HG03457 (cell line): ENCODE results near the gene MAP1LC3B2.

Experiments used
- ATAC-seq: cut with Tn5 transposase; IDR thresholded peaks from one replicate; pipeline ENCODE4 v1.9.1; 2021; ENCODE audit warnings: moderate number of reproducible peaks; ENCODE audit not compliant: unreplicated experiment

The MAP1LC3B2 gene

GRCh38 chr12:116559162-116559935 lies at the start of gene MAP1LC3B2:
Gene MAP1LC3B2, plus strand, starts transcription at chr12:116559381. Its CDS starts 16,562 bp downstream, at chr12:116575943.
- peak; percentile 65 for ATAC-seq

- no peak for ATAC-seq
Measured at GRCh38 chr12:116513944-116514343, 45.2 kb upstream of the MAP1LC3B2 start.

GRCh38 chr12:116515684-116516083 lies 43.5 kb upstream of the MAP1LC3B2 start:
- no peak for ATAC-seq

GRCh38 chr12:116516657-116517056 lies 42.5 kb upstream of the MAP1LC3B2 start:
- ATAC-seq, result no peak

GRCh38 chr12:116517431-116518045 lies 41.6 kb upstream of the MAP1LC3B2 start:
- no peak for ATAC-seq

GRCh38 chr12:116520225-116520760 lies 38.9 kb upstream of the MAP1LC3B2 start:
- ATAC-seq, result no peak

GRCh38 chr12:116520801-116521471 lies 38.2 kb upstream of the MAP1LC3B2 start:
- no peak for ATAC-seq

GRCh38 chr12:116524311-116524710 lies 34.9 kb upstream of the MAP1LC3B2 start:
- ATAC-seq, result no peak

GRCh38 chr12:116524964-116525379 lies 34.2 kb upstream of the MAP1LC3B2 start:
- ATAC-seq, result no peak

GRCh38 chr12:116525418-116526001 lies 33.7 kb upstream of the MAP1LC3B2 start:
- no peak for ATAC-seq

GRCh38 chr12:116528065-116528464 lies 31.1 kb upstream of the MAP1LC3B2 start:
- ATAC-seq, result no peak

- ATAC-seq, result no peak
Measured at GRCh38 chr12:116528498-116528897, 30.7 kb upstream of the MAP1LC3B2 start.

GRCh38 chr12:116529048-116529447 lies 30.1 kb upstream of the MAP1LC3B2 start:
- ATAC-seq, result no peak

GRCh38 chr12:116529686-116530085 lies 29.5 kb upstream of the MAP1LC3B2 start:
- no peak for ATAC-seq

- no peak for ATAC-seq
Measured at GRCh38 chr12:116532428-116532827, 26.8 kb upstream of the MAP1LC3B2 start.

- no peak for ATAC-seq
Measured at GRCh38 chr12:116532986-116533342, 26.2 kb upstream of the MAP1LC3B2 start.

- no peak for ATAC-seq
Measured at GRCh38 chr12:116533343-116534251, 25.6 kb upstream of the MAP1LC3B2 start.

- no peak for ATAC-seq
Measured at GRCh38 chr12:116534311-116535121, 24.7 kb upstream of the MAP1LC3B2 start.

GRCh38 chr12:116535241-116535640 lies 23.9 kb upstream of the MAP1LC3B2 start:
- ATAC-seq, result no peak
